ENCODE results near the gene HHATL.

DNA sequence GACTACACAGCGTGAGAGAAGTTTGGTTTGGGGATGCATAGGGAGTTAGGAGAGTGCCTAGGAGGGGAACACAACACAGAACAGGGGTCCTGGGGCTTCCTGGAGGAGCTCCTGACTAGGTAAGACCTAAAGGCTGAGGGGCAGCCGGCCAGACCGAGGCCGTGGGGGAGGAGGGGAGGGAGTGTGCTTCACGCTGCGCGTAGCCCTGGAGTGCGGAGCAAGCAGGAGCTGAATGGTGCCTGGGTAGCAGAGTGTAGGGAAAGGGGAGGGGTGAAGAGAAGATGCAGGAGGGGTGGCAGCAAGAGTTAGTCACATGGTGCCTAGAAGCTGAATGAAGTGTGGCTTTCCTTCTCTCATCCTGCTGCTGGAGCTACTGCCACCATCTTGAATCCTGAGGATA lies 32.4 kb upstream of the HHATL start:
- TF ChIP-seq EZH2 (IDR thresholded peaks at IDR 0.05) (no peak), POLR2AphosphoS5 (IDR thresholded peaks at IDR 0.05; ENCODE audit: borderline replicate concordance, low read depth, low read length) (no peak)
